Measurements from ENCODE around the gene FTO.
"Not testable (repeated sequence)": the region's sequence is repeated elsewhere in the genome, so short reads cannot be mapped to it uniquely, and the experiment has no call there.

Gene FTO

DNA sequence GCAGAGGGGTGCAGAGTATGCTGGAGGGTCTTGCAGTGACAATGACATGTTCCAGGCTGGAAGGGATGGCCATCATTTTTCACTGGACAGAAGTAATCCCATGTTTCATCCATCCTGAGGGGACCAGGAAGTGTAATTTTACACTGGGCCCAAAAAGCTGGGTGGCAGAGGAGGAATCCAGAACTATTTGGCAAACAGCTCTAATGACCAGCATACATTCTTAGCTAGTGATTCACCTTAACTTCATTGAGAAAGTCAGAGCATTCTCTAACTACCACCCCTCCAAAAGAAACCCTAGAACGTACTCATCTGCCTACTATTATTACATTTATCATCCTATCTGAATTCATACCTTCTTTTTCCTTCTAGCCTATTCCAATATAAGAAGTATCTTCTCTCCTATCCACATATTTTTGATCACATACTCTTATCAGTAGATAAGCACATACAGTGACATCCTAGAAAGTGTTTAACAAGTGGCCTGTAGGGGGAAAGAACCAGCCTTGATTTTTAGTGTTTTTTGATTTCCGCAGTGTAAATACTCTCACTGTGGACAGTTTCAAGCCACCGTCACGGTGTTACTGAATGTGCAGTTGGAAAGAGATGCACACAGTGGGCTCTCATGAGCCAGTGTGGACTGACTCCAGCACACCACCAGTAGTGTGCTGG is 118.1 kb downstream of the FTO start:
- peak; percentile 15 for DNase-seq (ENCODE audit: insufficient read length, low spot score)
- no peak for TF ChIP-seq POLR2A (IDR thresholded peaks at IDR 0.05; ENCODE audit: low read depth, low read length)
- FAIRE-seq, result peak; percentile 70

DNA sequence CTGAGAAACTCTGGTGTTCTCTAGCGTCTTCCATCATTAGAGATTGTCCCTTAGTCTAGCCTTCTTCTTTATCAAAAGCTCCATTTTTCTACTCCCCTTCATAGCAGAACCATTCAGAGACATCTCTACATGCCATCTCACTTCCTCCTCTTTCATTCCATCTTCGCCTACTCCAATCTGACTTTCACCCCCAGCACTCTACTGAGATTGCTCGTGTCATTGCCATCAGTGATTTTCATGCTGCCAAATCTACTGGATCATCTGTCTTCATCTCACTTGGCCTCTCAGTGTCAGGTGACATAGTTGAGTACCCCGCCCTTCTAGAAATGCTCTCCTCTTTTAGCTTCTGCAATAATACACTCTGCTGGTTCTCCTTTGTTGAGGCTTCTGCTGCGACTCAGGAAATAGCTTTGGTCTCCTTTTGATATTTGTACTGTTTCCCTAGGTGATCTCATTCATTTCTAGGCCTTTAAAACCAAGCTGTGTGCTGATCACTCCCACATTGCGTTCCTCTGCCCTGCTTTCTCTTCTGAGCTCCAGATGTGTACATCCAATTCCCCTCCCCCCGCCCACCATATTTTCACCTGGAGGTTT is 119.1 kb downstream of the FTO start:
- FAIRE-seq (no peak), DNase-seq (ENCODE audit: insufficient read length, low spot score) (no peak)
- no peak for TF ChIP-seq POLR2A (IDR thresholded peaks at IDR 0.05; ENCODE audit: low read depth, low read length)

DNA sequence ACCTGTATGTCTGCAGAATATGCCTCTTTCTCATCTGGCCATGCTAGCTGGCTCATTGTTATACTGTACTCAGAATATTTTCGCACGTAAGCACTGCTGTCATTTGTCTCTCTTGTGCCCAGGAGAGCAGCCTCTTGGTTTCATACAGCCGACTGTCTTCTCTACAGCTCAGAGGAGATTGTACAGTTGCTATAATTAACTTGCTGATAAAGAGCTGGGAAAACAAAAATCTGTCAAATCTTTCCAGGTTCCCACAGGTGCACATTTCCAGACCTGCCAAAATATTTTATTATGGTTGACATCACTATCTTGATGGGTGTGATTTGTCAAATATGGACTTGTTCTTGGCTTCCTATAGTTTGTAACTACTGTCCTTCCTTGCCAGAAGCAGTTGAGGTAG is 122.7 kb downstream of the FTO start:
- DNase-seq (ENCODE audit: insufficient read length, low spot score) (no peak), FAIRE-seq (no peak)
- no peak for TF ChIP-seq POLR2A (IDR thresholded peaks at IDR 0.05; ENCODE audit: low read depth, low read length)

DNA sequence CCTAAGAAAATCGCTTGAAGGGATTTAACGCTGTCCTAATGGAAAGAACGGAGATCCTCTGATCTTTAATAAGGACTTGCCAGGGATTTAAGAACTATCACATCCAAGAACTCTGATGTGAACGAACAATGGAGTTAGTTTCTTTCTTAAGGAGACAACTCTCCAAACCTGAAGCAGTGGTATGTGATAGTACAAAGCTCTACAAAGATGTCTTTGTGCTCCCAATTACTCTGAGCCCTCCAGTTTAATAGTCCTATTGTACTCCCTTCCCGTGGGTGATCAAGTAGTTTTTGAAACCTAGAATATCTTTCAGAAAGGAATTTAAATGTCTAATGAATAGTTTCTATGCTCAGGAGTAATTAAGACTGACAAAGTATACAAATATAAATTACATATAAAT is 123.8 kb downstream of the FTO start:
- DNase-seq (ENCODE audit: insufficient read length, low spot score) (no peak), FAIRE-seq (no peak)
- TF ChIP-seq POLR2A (IDR thresholded peaks at IDR 0.05; ENCODE audit: low read depth, low read length), result no peak

DNA sequence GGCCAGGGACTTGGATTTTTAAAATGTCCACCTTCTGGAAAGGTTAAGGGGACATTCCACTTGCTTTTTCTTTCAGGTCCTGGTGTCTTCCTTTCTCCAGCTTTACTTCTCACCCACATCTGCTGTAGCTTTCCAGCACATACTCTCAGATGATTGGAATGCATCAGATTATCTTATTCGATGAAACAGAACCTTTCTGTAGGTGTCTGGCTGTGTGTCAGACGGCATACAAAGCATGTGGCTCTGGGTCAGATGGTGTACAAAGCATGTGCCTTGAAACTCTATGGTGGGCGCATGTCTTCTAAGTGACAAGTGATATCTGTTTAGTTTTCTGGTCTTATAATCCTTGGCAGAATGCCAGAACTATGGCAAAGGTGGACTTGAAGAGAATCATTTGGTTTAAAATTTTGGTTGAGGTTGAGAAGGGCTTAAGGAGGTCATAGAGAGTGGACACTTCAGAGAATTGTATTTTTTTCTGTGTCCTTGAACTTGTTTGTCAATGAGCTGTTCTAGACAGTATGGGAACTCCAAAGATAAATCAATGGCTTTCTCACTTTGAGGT is 125.3 kb downstream of the FTO start:
- FAIRE-seq (no peak), DNase-seq (ENCODE audit: insufficient read length, low spot score) (no peak)
- TF ChIP-seq POLR2A (IDR thresholded peaks at IDR 0.05; ENCODE audit: low read depth, low read length), result no peak

DNA sequence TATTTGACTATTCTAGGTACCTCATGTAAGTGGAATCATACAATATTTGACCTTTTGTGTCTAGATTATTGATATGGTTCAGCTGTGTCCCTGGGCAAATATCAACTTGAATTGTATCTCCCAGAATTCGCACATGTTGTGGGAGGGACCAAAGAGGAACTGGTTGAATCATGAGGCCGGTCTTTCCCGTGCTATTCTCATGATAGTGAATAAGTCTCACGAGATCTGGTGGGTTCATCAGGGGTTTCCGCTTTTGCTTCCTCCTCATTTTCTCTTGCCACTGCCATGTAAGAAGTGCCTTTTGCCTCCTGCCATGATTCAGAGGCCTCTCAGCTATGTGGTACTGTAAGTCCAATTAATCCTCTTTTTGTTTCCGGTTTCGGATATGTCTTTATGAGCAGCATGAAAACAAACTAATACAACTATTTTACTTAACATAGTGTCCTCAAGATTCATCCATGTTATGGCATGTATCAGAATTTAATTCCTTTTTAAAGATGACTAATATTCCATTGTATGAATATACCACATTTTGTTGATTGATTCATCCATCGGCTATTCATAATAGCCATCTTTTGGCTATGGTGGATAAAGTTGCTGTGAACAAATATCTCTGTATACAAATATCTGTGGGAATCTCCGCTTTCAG is 129.1 kb downstream of the FTO start:
- FAIRE-seq (no peak), DNase-seq (ENCODE audit: insufficient read length, low spot score) (no peak)
- no peak for TF ChIP-seq POLR2A (IDR thresholded peaks at IDR 0.05; ENCODE audit: low read depth, low read length)

- no peak for FAIRE-seq
- DNase-seq (ENCODE audit: insufficient read length, low spot score), result no peak
- TF ChIP-seq POLR2A (IDR thresholded peaks at IDR 0.05; ENCODE audit: low read depth, low read length), result no peak
These were observed 132.2 kb downstream of the FTO start for GRCh38 chr16:53836142-53836541.

DNA sequence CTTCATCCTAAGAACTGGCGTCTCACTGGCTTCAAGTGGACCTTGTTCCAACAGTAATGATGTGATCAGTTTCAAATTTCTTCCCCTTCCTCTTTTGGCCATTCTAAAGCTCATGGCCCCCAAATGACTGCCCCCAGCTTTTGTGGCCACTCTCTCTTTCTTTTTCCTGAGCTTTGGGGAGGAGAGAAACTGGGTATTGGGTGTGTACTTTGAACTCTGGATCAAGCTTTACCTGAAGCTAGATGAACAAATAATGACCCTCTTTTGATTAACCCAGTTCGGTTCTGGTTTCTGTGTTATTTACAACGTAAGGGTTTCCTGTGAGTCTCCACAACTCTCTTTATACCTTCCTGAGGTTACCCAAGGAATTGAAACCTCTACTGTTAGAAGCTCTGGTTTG is 132.7 kb downstream of the FTO start:
- no peak for TF ChIP-seq POLR2A (IDR thresholded peaks at IDR 0.05; ENCODE audit: low read depth, low read length)
- FAIRE-seq (no peak), DNase-seq (ENCODE audit: insufficient read length, low spot score) (no peak)

DNA sequence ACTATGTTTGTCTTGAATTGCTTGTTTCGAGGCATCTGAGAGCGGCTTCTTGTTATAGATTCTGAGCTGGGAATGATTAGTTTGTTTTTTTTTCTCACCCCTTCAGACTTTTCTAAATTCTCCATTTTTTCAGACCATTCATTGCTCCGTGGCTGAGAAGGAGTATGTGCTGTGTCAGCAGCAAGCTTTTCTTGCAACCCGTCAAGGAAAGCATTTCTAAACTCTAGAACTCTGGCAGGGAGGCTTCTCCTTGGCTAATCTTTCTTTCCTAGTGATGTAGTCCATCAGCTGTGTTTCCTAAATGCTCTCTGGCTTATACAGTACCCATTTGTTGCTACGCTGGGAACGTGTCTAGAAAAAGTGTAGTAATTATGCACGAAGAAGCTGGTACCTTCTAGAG is 133.5 kb downstream of the FTO start:
- FAIRE-seq (no peak), DNase-seq (ENCODE audit: insufficient read length, low spot score) (no peak)
- no peak for TF ChIP-seq POLR2A (IDR thresholded peaks at IDR 0.05; ENCODE audit: low read depth, low read length)

DNA sequence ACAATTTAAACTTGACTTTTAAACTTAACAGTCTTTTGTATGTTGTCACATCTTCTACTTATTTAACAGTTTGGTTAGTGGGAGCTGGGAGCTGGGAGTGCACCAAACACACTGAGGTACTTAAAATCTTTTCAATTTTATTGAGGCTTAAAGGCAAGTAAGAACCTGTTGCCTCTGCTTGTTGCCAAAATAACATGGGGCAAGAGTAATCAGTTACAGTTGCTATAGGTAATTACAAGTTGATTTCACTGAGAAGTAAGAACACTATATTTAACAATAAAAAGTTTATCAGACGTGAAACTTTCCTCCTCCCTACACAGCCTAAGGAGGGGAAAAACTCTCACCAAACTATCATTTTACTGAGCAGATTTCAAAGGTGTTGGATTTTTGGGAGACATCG is 135.2 kb downstream of the FTO start:
- FAIRE-seq (no peak), DNase-seq (ENCODE audit: insufficient read length, low spot score) (no peak)
- TF ChIP-seq POLR2A (IDR thresholded peaks at IDR 0.05; ENCODE audit: low read depth, low read length), result no peak

GRCh38 chr16:53840456-53840855 is 136.5 kb downstream of the FTO start:
- FAIRE-seq, result no peak
- TF ChIP-seq POLR2A (IDR thresholded peaks at IDR 0.05; ENCODE audit: low read depth, low read length), result no peak
- no peak for DNase-seq (ENCODE audit: insufficient read length, low spot score)

- no peak for DNase-seq (ENCODE audit: insufficient read length, low spot score)
- TF ChIP-seq POLR2A (IDR thresholded peaks at IDR 0.05; ENCODE audit: low read depth, low read length), result no peak
- no peak for FAIRE-seq
These were observed 137.9 kb downstream of the FTO start for GRCh38 chr16:53841884-53842283.

- DNase-seq (ENCODE audit: insufficient read length, low spot score) (no peak), FAIRE-seq (no peak)
- no peak for TF ChIP-seq POLR2A (IDR thresholded peaks at IDR 0.05; ENCODE audit: low read depth, low read length)
These were observed 139.1 kb downstream of the FTO start for GRCh38 chr16:53843084-53843483.

GRCh38 chr16:53844804-53845203 is 140.8 kb downstream of the FTO start:
- TF ChIP-seq POLR2A (IDR thresholded peaks at IDR 0.05; ENCODE audit: low read depth, low read length), result no peak
- FAIRE-seq (no peak), DNase-seq (ENCODE audit: insufficient read length, low spot score) (no peak)

GRCh38 chr16:53846549-53846948 is 142.6 kb downstream of the FTO start:
- not testable (repeated sequence) for FAIRE-seq; DNase-seq (ENCODE audit: insufficient read length, low spot score)
